ENCODE data around the gene FLCN. TPM values are rescaled to one million over a fixed set of nuclear protein-coding genes. Genes with fewer than 3 reads are reported as not detected.
A peak's percentile ranks its signal among the peaks of the same experiment; 100 is the strongest.

FLCN gene
- total and polyA plus RNA-seq, 2 of the 13 experiments (the other 11 are each of a cell fraction or from before 2014, with no cell fraction given): 16.6 to 24.9 TPM

GRCh38 chr17:17206913-17207335 lies 30.0 kb downstream of the FLCN start (continued):
- TF ChIP-seq ZNF292 (CRISPR knock-in tag; IDR thresholded peaks at IDR 0.05; ENCODE audit: borderline replicate concordance, low read depth) (peak; percentile 4; the same call in 1 of the 2 replicates), ZNF407 (CRISPR knock-in tag; IDR thresholded peaks at IDR 0.05; ENCODE audit: not compliant biosample characterization) (peak; percentile 4), POLR2A (IDR thresholded peaks at IDR 0.05; ENCODE audit: insufficient read depth in 1 of 2, low read depth in 2 of 2, low read length in 2 of 2) (peak in 1 of 2 experiments; percentile 45; a peak in 1 of 4 replicates), ZNF576 (CRISPR knock-in tag; IDR thresholded peaks at IDR 0.05) (0 out of 2 replicates have a peak, but pooled peaks have one; percentile 56)
